Activated naive CD8-positive, alpha-beta T cell (primary cell): ENCODE measurements around the gene HSF4.
"Not testable (repeated sequence)": the region's sequence is repeated elsewhere in the genome, so short reads cannot be mapped to it uniquely, and the experiment has no call there.

Experiments used
- H3K27ac Mint-ChIP-seq: one replicate; pipeline ENCODE4 v1.8.0; 2021; ENCODE audit warnings: mixed read lengths
- H3K27me3 Mint-ChIP-seq: one replicate; pipeline ENCODE4 v1.8.0; 2021; ENCODE audit warnings: mixed read lengths
- H3K36me3 Mint-ChIP-seq: one replicate; pipeline ENCODE4 v1.8.0; 2021; ENCODE audit warnings: mixed read lengths
- H3K4me1 Mint-ChIP-seq: one replicate; pipeline ENCODE4 v1.8.0; 2021; ENCODE audit warnings: low read depth, mixed read lengths
- H3K4me3 Mint-ChIP-seq: one replicate; pipeline ENCODE4 v1.8.0; 2021; ENCODE audit warnings: mild to moderate bottlenecking, mixed read lengths
- H3K9me3 Mint-ChIP-seq: one replicate; pipeline ENCODE4 v1.8.0; 2021; ENCODE audit warnings: low read depth, mixed read lengths

HSF4 gene, protein sequence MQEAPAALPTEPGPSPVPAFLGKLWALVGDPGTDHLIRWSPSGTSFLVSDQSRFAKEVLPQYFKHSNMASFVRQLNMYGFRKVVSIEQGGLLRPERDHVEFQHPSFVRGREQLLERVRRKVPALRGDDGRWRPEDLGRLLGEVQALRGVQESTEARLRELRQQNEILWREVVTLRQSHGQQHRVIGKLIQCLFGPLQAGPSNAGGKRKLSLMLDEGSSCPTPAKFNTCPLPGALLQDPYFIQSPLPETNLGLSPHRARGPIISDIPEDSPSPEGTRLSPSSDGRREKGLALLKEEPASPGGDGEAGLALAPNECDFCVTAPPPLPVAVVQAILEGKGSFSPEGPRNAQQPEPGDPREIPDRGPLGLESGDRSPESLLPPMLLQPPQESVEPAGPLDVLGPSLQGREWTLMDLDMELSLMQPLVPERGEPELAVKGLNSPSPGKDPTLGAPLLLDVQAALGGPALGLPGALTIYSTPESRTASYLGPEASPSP

DNA sequence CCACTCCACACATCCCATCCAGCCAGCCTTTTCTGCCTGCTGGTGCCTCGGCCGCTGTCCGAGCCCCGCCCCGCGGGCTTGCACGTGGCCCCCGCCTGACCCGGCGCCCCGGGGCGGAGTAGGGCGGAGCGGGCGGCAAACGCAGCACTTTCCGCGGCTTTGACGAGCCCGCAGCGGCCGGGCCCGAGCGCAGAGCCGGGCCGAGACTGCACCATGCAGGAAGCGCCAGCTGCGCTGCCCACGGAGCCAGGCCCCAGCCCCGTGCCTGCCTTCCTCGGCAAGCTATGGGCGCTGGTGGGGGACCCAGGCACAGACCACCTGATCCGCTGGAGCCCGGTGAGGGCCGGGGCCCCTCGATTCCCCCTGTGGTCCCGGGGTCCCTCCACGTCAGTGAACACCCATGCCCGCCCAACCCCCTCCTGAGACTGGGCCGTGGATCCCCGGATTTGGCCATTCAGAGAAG is at the start of gene HSF4:
HSF4 (plus strand) TSS at position 147 of the 463 bp plus-strand sequence; CDS start at position 214, 67 bp downstream.
- H3K27ac Mint-ChIP-seq, result no peak within 1 kb of the TSS
- H3K27me3 Mint-ChIP-seq, result peaks cover 21% of the 10 kb centered on the region
- H3K4me1 Mint-ChIP-seq, result peaks cover 25% of the 10 kb centered on the region
- no peaks in the 10 kb centered on the region for H3K36me3 Mint-ChIP-seq
- H3K9me3 Mint-ChIP-seq, result no peaks in the 10 kb centered on the region
- H3K4me3 Mint-ChIP-seq, result peak within 1 kb of the TSS; percentile 47

GRCh38 chr16:67114793-67115192 is 49.8 kb upstream of the HSF4 start:
- Mint-ChIP-seq H3K4me1 (peaks cover 41% of the 10 kb centered on the region), H3K36me3 (no peaks in the 10 kb centered on the region), H3K27ac (peak overlapping the region; percentile 13), H3K27me3 (no peaks in the 10 kb centered on the region), H3K9me3 (no peaks in the 10 kb centered on the region), H3K4me3 (no peak overlapping the region)

DNA sequence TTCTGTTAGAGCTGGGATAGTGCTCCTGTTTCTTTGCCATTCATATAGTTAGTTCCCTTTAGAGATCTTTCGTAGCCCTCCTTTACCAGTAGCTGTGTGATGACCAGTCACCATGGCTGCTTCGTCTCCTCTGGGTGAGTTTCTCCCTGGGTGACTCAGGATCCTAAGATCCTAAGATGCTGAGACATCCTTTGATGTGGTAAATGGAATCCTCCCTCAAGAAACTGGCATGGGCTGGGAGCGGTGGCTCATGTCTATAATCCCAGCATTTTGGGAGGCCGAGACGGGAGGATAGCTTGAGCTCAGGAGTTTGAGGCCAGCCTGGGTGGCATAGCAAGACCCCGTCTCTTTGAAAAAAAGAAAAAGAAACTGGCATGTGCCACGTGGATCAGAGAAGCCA is 48.9 kb upstream of the HSF4 start:
- Mint-ChIP-seq H3K4me1 (peaks cover 40% of the 10 kb centered on the region), H3K4me3 (no peak overlapping the region), H3K9me3 (no peaks in the 10 kb centered on the region), H3K36me3 (peaks cover 4% of the 10 kb centered on the region), H3K27ac (peak overlapping the region; percentile 11), H3K27me3 (no peaks in the 10 kb centered on the region)

DNA sequence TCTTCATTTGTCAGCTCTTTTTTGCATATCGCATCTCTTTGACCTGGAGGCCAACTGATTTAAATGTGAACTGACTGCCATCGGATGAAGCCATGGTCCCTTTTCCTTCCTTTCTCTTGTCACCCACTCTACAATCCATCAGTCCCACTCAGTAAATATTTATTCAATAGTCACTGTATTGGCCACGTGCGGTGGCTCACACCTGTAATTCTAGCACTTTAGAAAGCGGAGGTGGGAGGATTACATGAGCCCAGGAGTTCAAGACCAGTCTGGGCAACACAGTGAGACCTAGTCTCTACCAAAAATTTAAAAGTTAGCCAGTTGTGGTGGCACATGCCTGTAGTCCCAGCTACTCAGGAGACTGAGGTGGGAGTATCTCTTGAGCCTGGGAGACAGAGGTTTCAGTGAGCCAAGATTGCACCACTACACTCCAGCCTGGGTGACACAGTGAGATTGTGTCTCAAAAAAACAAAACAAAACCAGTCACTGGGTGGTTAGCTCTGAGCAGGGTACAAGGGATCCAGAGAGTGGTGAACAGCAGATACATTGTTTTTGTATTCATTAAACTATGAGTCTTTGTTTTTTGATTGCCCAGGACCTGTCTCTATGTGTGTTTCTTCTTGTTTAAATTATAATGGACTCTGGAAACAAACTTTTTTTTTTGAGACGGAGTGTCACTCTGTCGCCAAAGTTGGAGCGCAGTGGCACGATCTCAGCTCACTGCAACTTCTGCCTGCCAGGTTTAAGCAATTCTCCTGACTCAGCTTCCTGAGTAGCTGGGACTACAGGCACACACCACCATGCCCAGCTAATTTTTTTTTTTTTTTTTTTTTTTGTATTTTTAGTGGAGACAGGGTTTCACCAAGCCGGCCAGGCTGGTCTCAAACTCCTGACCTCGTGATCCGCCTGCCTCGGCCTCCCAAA is 47.9 kb upstream of the HSF4 start:
- Mint-ChIP-seq H3K4me1 (peaks cover 33% of the 10 kb centered on the region), H3K27ac (no peak overlapping the region), H3K4me3 (no peak overlapping the region), H3K36me3 (peaks cover 4% of the 10 kb centered on the region), H3K27me3 (no peaks in the 10 kb centered on the region), H3K9me3 (no peaks in the 10 kb centered on the region)

DNA sequence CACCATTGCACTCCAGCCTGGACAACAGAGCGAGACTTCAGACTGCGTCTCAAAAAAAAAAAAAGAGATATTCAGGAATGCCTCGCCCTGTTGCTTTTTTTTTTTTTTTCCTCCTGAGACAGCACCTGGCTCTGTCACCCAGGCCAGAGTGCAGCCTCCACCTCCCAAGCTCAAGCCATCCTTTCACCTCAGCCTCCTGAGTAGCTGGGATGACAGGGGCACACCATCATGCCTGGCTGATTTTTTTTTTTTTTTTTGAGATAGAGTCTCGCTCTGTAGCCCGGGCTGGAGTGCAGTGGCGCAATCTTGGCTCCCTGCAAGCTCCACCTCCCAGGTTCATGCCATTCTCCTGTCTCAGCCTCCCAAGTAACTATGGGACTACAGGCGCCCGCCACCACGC is 46.8 kb upstream of the HSF4 start:
- Mint-ChIP-seq H3K4me3 (no peak overlapping the region), H3K27ac (no peak overlapping the region), H3K9me3 (no peaks in the 10 kb centered on the region)

GRCh38 chr16:67120025-67120424 is 44.5 kb upstream of the HSF4 start:
- peaks cover 10% of the 10 kb centered on the region for H3K4me1 Mint-ChIP-seq
- no peak overlapping the region for H3K4me3 Mint-ChIP-seq
- H3K27me3 Mint-ChIP-seq, result no peaks in the 10 kb centered on the region

More for the DNA sequence above, 46.8 kb upstream of the HSF4 start:
- peaks cover 4% of the 10 kb centered on the region for H3K36me3 Mint-ChIP-seq
- H3K4me1 Mint-ChIP-seq, result peaks cover 23% of the 10 kb centered on the region
- H3K27me3 Mint-ChIP-seq, result no peaks in the 10 kb centered on the region

GRCh38 chr16:67122799-67123198 is 41.7 kb upstream of the HSF4 start:
- not testable (repeated sequence) for H3K27ac Mint-ChIP-seq, H3K9me3 Mint-ChIP-seq, H3K27me3 Mint-ChIP-seq, H3K4me1 Mint-ChIP-seq, H3K4me3 Mint-ChIP-seq
- peaks cover 18% of the 10 kb centered on the region for H3K36me3 Mint-ChIP-seq

More at GRCh38 chr16:67120025-67120424, 44.5 kb upstream of the HSF4 start:
- peaks cover 12% of the 10 kb centered on the region for H3K36me3 Mint-ChIP-seq
- no peak overlapping the region for H3K27ac Mint-ChIP-seq
- no peaks in the 10 kb centered on the region for H3K9me3 Mint-ChIP-seq

GRCh38 chr16:67128417-67128816 is 36.1 kb upstream of the HSF4 start:
- Mint-ChIP-seq H3K9me3 (no peaks in the 10 kb centered on the region), H3K36me3 (peaks cover 29% of the 10 kb centered on the region), H3K4me1 (no peaks in the 10 kb centered on the region), H3K4me3 (no peak overlapping the region), H3K27ac (no peak overlapping the region), H3K27me3 (no peaks in the 10 kb centered on the region)

- H3K4me1 Mint-ChIP-seq, result no peaks in the 10 kb centered on the region
- no peak overlapping the region for H3K27ac Mint-ChIP-seq
- H3K4me3 Mint-ChIP-seq, result no peak overlapping the region
- peaks cover 24% of the 10 kb centered on the region for H3K36me3 Mint-ChIP-seq
- no peaks in the 10 kb centered on the region for H3K9me3 Mint-ChIP-seq
- H3K27me3 Mint-ChIP-seq, result no peaks in the 10 kb centered on the region
Observed at GRCh38 chr16:67128887-67129286, 35.7 kb upstream of the HSF4 start.

DNA sequence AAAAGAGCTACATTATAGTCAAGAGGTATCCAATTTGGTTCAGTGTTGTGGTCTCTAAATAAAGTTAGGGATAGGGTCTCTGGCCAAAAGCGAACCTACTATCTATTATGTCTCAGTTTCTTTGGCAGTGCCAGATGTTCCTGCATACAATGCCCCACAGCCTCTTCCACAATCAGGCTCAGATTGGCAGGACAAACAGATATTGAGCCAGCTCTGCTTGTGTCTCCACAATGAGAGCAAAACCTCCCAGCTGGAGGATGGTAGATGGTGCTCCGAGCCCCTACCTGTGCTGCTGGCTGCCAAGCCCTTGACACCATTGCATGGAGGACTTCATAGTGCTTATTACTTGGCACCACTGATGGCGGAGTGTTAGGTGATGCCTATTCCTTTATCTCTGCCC is 35.1 kb upstream of the HSF4 start:
- Mint-ChIP-seq H3K9me3 (no peaks in the 10 kb centered on the region), H3K27ac (no peak overlapping the region), H3K27me3 (no peaks in the 10 kb centered on the region), H3K36me3 (peaks cover 21% of the 10 kb centered on the region), H3K4me1 (no peaks in the 10 kb centered on the region), H3K4me3 (no peak overlapping the region)

DNA sequence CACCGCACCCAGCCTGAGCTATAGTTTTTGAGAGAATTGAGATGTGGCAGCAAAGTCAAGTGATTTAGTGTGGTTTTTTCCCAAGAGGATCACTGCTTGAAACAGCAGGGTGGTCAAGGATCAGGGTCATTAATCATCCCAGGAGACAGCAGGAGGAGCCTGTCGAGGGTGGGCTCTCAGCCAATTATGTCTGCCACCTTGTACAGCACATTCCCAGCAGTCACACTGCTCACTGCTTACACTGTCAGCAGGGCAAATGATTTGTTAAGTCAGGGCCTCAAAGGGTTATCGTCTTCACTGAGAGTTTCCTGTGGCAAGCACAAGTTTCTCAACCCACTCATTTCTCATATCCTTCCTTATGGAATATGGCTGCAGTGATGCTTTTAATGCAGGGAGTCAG is 26.9 kb upstream of the HSF4 start:
- peaks cover 17% of the 10 kb centered on the region for H3K36me3 Mint-ChIP-seq
- no peaks in the 10 kb centered on the region for H3K9me3 Mint-ChIP-seq
- H3K4me3 Mint-ChIP-seq, result no peak overlapping the region
- H3K4me1 Mint-ChIP-seq, result no peaks in the 10 kb centered on the region
- H3K27ac Mint-ChIP-seq, result no peak overlapping the region
- H3K27me3 Mint-ChIP-seq, result no peaks in the 10 kb centered on the region

GRCh38 chr16:67141391-67141790 is 23.2 kb upstream of the HSF4 start:
- peaks cover 31% of the 10 kb centered on the region for H3K36me3 Mint-ChIP-seq
- no peak overlapping the region for H3K4me3 Mint-ChIP-seq
- no peaks in the 10 kb centered on the region for H3K9me3 Mint-ChIP-seq
- no peak overlapping the region for H3K27ac Mint-ChIP-seq
- no peaks in the 10 kb centered on the region for H3K4me1 Mint-ChIP-seq
- no peaks in the 10 kb centered on the region for H3K27me3 Mint-ChIP-seq

GRCh38 chr16:67142342-67142741 is 22.2 kb upstream of the HSF4 start:
- no peak overlapping the region for H3K4me3 Mint-ChIP-seq
- no peaks in the 10 kb centered on the region for H3K4me1 Mint-ChIP-seq
- H3K36me3 Mint-ChIP-seq, result peaks cover 32% of the 10 kb centered on the region
- H3K27ac Mint-ChIP-seq, result no peak overlapping the region
- H3K27me3 Mint-ChIP-seq, result no peaks in the 10 kb centered on the region
- no peaks in the 10 kb centered on the region for H3K9me3 Mint-ChIP-seq

DNA sequence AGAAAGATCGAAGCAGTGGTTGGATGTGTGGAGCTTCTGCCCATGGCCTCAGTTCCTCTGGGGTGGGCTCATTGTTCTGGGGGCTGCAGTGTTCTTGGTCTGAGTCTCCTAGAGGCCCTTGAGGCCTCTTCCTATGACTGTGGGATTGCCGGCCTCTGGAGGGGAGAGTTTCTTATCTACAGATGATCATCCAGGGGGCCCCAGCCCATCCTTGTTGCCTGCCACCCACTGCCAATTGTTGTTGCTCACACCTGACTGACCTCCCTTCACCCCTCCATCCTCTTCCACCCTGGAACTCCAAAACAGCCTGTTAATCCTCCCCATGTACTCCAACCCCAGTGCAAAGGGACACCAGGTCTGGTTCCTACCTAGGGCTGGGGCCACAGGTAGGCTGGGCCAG is 19.6 kb upstream of the HSF4 start:
- Mint-ChIP-seq H3K36me3 (peaks cover 34% of the 10 kb centered on the region), H3K9me3 (no peaks in the 10 kb centered on the region), H3K4me1 (no peaks in the 10 kb centered on the region), H3K27ac (no peak overlapping the region), H3K4me3 (no peak overlapping the region), H3K27me3 (no peaks in the 10 kb centered on the region)

- Mint-ChIP-seq H3K27me3 (no peaks in the 10 kb centered on the region), H3K4me1 (no peaks in the 10 kb centered on the region), H3K9me3 (no peaks in the 10 kb centered on the region), H3K27ac (no peak overlapping the region), H3K36me3 (peaks cover 27% of the 10 kb centered on the region), H3K4me3 (no peak overlapping the region)
Observed at GRCh38 chr16:67145746-67146145, 18.8 kb upstream of the HSF4 start.
